ENCODE data around the gene MYLK2. TPM values are rescaled to one million over a fixed set of nuclear protein-coding genes. Genes with fewer than 3 reads are reported as not detected.

MYLK2 gene
- polyA plus RNA-seq = not detected in 2 replicates

GRCh38 chr20:31819083-31819784 lies at the start of gene MYLK2:
MYLK2 (plus strand) TSS chr20:31819356; CDS start chr20:31819581, 225 bp downstream.

DNA sequence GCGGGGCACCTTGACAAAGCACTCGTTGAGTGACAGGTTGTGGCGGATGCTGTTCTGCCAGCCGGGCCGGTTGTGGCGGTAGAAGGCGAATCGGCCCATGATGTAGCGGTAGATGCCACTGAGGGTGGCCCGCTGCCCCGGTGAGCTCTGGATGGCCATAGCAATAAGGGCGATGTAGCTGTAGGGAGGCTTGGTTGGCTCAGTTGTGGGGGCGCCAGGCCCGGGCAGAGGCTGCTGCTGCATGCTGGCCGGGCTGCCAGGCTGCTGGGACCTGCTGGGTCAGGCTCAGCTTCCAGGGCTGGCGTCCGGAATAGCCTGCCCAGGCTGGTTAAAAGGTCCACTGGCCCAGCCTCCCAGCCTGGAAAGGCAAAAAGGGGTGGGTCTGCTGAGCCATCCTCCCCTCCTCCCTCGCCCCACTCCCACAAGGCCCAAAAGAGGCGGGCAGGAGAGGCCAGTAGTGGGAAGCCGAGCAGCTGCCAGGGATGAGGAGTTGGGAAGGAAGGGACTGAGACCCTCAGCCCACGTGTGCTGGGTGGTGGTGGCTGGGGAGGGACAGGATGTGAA lies 26.2 kb downstream of the MYLK2 start, which contains the start of gene FOXS1:
TSS of gene FOXS1 (minus strand) at position 305 of the 564 bp plus-strand sequence. CDS start at position 243, 62 bp downstream.

GRCh38 chr20:31869942-31870725 lies 51.0 kb downstream of the MYLK2 start, which contains the start of the genes DUSP15 and TTLL9:
DUSP15 (minus strand) TSS chr20:31870527; CDS start chr20:31870337, 190 bp downstream.
TTLL9 (plus strand) TSS chr20:31870634; CDS start chr20:31871127, 493 bp downstream.

Other genes with a start within 250 kb of the MYLK2 start
- gene ID1, start 214.1 kb upstream of the MYLK2 start, polyA plus RNA-seq = 0.41 and 0.75 TPM in 2 replicates
- 1.9 TPM in 1 of 2 replicates, not detected in the other for gene COX4I2, start 181.4 kb upstream of the MYLK2 start, polyA plus RNA-seq
- 1.2 and 6.4 TPM in 2 replicates for gene BCL2L1, start 96.5 kb upstream of the MYLK2 start, polyA plus RNA-seq
- gene TPX2, start 80.1 kb upstream of the MYLK2 start, polyA plus RNA-seq = 18.5 and 20.4 TPM in 2 replicates
- not detected in 2 replicates for gene FOXS1, start 26.2 kb downstream of the MYLK2 start, polyA plus RNA-seq
- not detected in 2 replicates for gene DUSP15, start 51.2 kb downstream of the MYLK2 start, polyA plus RNA-seq
- 0.14 TPM in 1 of 2 replicates, not detected in the other for gene TTLL9, start 51.3 kb downstream of the MYLK2 start, polyA plus RNA-seq
- gene PDRG1, start 132.7 kb downstream of the MYLK2 start, polyA plus RNA-seq = 26.0 and 32.6 TPM in 2 replicates
- gene XKR7, start 148.8 kb downstream of the MYLK2 start, polyA plus RNA-seq = 0.04 and 0.35 TPM in 2 replicates
- 0.13 TPM in 1 of 2 replicates, not detected in the other for gene CCM2L, start 191.1 kb downstream of the MYLK2 start, polyA plus RNA-seq
- not detected in 2 replicates for gene HCK, start 232.9 kb downstream of the MYLK2 start, polyA plus RNA-seq

Measured in Purkinje cell (primary cell).